Measurements from ENCODE around the gene ANO3.

DNA sequence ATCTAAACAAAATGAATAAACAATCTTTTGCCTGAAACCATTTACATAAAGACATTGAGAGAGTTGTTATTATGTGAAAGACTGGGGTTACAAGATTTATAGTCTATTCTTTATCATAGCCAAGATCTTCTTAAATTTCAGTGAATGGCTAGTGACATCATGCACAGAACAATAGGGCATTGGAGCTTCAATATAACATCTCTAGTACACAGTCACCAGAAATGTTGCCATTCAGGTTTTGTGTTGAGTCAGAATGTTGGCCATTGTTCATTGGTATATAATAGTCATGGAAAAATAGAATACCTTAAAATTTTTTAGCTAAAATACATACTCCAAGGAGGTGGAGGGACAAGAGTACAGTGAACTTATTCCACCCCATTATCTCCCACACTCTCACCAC, 345.6 kb downstream of the ANO3 start:
- TF ChIP-seq POLR2A (IDR thresholded peaks at IDR 0.05): no peak
- TF ChIP-seq, protein P1, sequence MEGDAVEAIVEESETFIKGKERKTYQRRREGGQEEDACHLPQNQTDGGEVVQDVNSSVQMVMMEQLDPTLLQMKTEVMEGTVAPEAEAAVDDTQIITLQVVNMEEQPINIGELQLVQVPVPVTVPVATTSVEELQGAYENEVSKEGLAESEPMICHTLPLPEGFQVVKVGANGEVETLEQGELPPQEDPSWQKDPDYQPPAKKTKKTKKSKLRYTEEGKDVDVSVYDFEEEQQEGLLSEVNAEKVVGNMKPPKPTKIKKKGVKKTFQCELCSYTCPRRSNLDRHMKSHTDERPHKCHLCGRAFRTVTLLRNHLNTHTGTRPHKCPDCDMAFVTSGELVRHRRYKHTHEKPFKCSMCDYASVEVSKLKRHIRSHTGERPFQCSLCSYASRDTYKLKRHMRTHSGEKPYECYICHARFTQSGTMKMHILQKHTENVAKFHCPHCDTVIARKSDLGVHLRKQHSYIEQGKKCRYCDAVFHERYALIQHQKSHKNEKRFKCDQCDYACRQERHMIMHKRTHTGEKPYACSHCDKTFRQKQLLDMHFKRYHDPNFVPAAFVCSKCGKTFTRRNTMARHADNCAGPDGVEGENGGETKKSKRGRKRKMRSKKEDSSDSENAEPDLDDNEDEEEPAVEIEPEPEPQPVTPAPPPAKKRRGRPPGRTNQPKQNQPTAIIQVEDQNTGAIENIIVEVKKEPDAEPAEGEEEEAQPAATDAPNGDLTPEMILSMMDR (IDR thresholded peaks at IDR 0.05): no peak
